IMR-90 (cell line): ENCODE results near the gene MBIP. TPM values are rescaled to one million over a fixed set of nuclear protein-coding genes. Genes with fewer than 3 reads are reported as not detected.

Source experiments
- ATAC-seq: fragments of 200-7000 bp; cut with Tn5 transposase; 2 replicates; pipeline ENCODE4 v1.9.1; 2020; ENCODE audit warnings: low read depth, mild to moderate bottlenecking, moderate library complexity
- BruUV-seq: library from RNA; stranded (reverse); fragments of 400-500 nt; replicated peaks from 2 replicates; lab custom pipeline; 2021; lab: Mats Ljungman, UMichigan
- CTCF ChIA-PET: fragments of 300-600 bp; formaldehyde crosslinking; extraction: SDS; loops from one replicate; lab custom pipeline; 2021; ENCODE audit warnings: antibody characterized with exemption; lab: Yijun Ruan, JAX
- POLR2A ChIA-PET: fragments of 300-600 bp; sonication (Branson Sonifier 250); formaldehyde crosslinking; loops from one replicate; lab custom pipeline; 2022; ENCODE audit warnings: antibody characterized with exemption; ENCODE audit not compliant: unreplicated experiment; lab: Charles Lee
- DNase-seq: peaks from one replicate; pipeline ENCODE4 v3.0.0; 2013
- H2AFZ ChIP-seq: replicated peaks from 2 replicates; pipeline ENCODE3; 2013; ENCODE audit warnings: low read length, mild to moderate bottlenecking; ENCODE audit not compliant: poor library complexity
- H2AK5ac ChIP-seq: 2 replicates; pipeline ENCODE4 v1.6.1; 2013; ENCODE audit warnings: low read depth, low read length, inconsistent platforms
- H2AK9ac ChIP-seq: replicated peaks from 2 replicates; pipeline ENCODE3; 2013; ENCODE audit warnings: mild to moderate bottlenecking, low read depth, low read length, moderate library complexity; ENCODE audit not compliant: poor library complexity
- H2BK120ac ChIP-seq: 2 replicates; pipeline ENCODE4 v1.6.1; 2013; ENCODE audit warnings: low read depth, low read length, inconsistent platforms
- H2BK15ac ChIP-seq: 3 replicates; pipeline ENCODE4 v1.6.1; 2013; ENCODE audit warnings: low read depth, low read length, inconsistent platforms
- H2BK20ac ChIP-seq: 2 replicates; pipeline ENCODE4 v1.6.1; 2013; ENCODE audit warnings: low read depth, mild to moderate bottlenecking, inconsistent platforms, low read length, moderate library complexity
- H2BK5ac ChIP-seq: 2 replicates; pipeline ENCODE4 v1.6.1; 2013; ENCODE audit warnings: mild to moderate bottlenecking, low read depth, low read length, inconsistent platforms; ENCODE audit not compliant: poor library complexity, severe bottlenecking
- H3K14ac ChIP-seq: replicated peaks from 2 replicates; pipeline ENCODE4 v1.6.1; 2013; ENCODE audit warnings: low read depth, low read length, inconsistent platforms
- H3K18ac ChIP-seq: 2 replicates; pipeline ENCODE4 v1.6.1; 2013; ENCODE audit warnings: low read depth, low read length, control low read depth
- H3K23ac ChIP-seq: 2 replicates; pipeline ENCODE4 v1.6.1; 2013; ENCODE audit warnings: low read depth, low read length, inconsistent platforms
- H3K27ac ChIP-seq: 2 replicates; pipeline ENCODE4 v1.5.1; 2013; ENCODE audit warnings: mild to moderate bottlenecking, control low read depth, low read length; ENCODE audit not compliant: insufficient read depth
- H3K27me3 ChIP-seq: 2 replicates; pipeline ENCODE4 v1.6.1; 2013; ENCODE audit warnings: low read length; ENCODE audit not compliant: control insufficient read depth, insufficient read depth
- H3K36me3 ChIP-seq: 2 replicates; pipeline ENCODE4 v1.6.1; 2013; ENCODE audit warnings: low read length, mixed read lengths; ENCODE audit not compliant: control insufficient read depth, insufficient read depth
- H3K4ac ChIP-seq: 2 replicates; pipeline ENCODE4 v1.6.1; 2013; ENCODE audit warnings: low read depth, low read length, inconsistent platforms
- H3K4me1 ChIP-seq: 2 replicates; pipeline ENCODE4 v1.6.1; 2013; ENCODE audit warnings: low read length, mixed read lengths; ENCODE audit not compliant: control insufficient read depth, insufficient read depth
- H3K4me2 ChIP-seq: 2 replicates; pipeline ENCODE4 v1.6.1; 2013; ENCODE audit warnings: low read depth, mild to moderate bottlenecking, control low read depth, low read length, moderate library complexity
- H3K4me3 ChIP-seq: 2 replicates; pipeline ENCODE4 v1.5.1; 2013; ENCODE audit warnings: low read depth, mild to moderate bottlenecking, control low read depth, low read length, moderate library complexity; ENCODE audit not compliant: insufficient read depth
- H3K56ac ChIP-seq: 2 replicates; pipeline ENCODE4 v1.6.1; 2013; ENCODE audit warnings: low read length, inconsistent platforms; ENCODE audit not compliant: insufficient read depth; ENCODE audit errors: extremely low read depth
- H3K79me1 ChIP-seq, 2 experiments: 2 replicates each; pipeline ENCODE4 v1.6.1; 2013; ENCODE audit warnings: low read length in 2 of 2, inconsistent platforms in 1 of 2, low read depth in 1 of 2
- H3K9ac ChIP-seq: 2 replicates; pipeline ENCODE4 v1.6.1; 2013; ENCODE audit warnings: low read depth, low read length, control low read depth
- H3K9me1 ChIP-seq: 2 replicates; pipeline ENCODE4 v1.6.1; 2013; ENCODE audit warnings: low read length, inconsistent platforms; ENCODE audit not compliant: insufficient read depth
- H3K9me3 ChIP-seq: 2 replicates; pipeline ENCODE4 v1.6.1; 2013; ENCODE audit warnings: low read length; ENCODE audit not compliant: control insufficient read depth, insufficient read depth
- H4K20me1 ChIP-seq: 2 replicates; pipeline ENCODE4 v1.6.1; 2013; ENCODE audit warnings: low read length, inconsistent platforms; ENCODE audit not compliant: insufficient read depth
- H4K5ac ChIP-seq: 2 replicates; pipeline ENCODE4 v1.6.1; 2013; ENCODE audit warnings: mild to moderate bottlenecking, low read depth, low read length, control low read depth
- H4K8ac ChIP-seq, 2 experiments: 2 replicates each; pipeline ENCODE4 v1.6.1; 2013; ENCODE audit warnings: low read depth in 2 of 2, low read length in 2 of 2, control low read depth in 1 of 2, inconsistent platforms in 1 of 2
- H4K91ac ChIP-seq: 2 replicates; pipeline ENCODE4 v1.6.1; 2013; ENCODE audit warnings: low read depth, low read length, inconsistent platforms; ENCODE audit not compliant: insufficient read depth
- BHLHE40 ChIP-seq: fragments of 150-350 bp; IDR thresholded peaks from 2 replicates; pipeline ENCODE4 v1.6.1; 2016; ENCODE audit warnings: mild to moderate bottlenecking, low read depth, low read length
- MAFK ChIP-seq: IDR thresholded peaks from 2 replicates; pipeline ENCODE4 v1.6.1; 2012; ENCODE audit warnings: low read depth, low read length, improper control_type of control experiment
- WGBS, 2 experiments: methylation state at CpG; one replicate each; pipeline versions ENCODE4 v1.1.5 to v1.1.7; 2013; ENCODE audit warnings: missing lambda C conversion rate in 2 of 2; ENCODE audit not compliant: insufficient read length in 1 of 2; ENCODE audit errors: extremely low coverage in 2 of 2; 5-methylcytosine and 5-hydroxymethylcytosine counted together
- dilution Hi-C: fragments of 300-500 bp; cut with HindIII; formaldehyde crosslinking; loops from one replicate; pipeline ENCODE4 v1.14.3; 2018; ENCODE audit warnings: low sequenced_read_pairs; ENCODE audit not compliant: unreplicated experiment
- in situ Hi-C: fragments of 300-500 bp; cut with MboI; formaldehyde crosslinking; loops from 3 replicates; pipeline ENCODE4 v1.14.3; 2019; ENCODE audit warnings: low sequenced_read_pairs, inconsistent platforms, mixed read lengths
- intact Hi-C: fragments of 100-400 bp; cut with micrococcal nuclease; formaldehyde crosslinking; loops from 2 replicates; pipeline ENCODE4 v1.10.0; 2022
- polyA plus RNA-seq, 3 experiments: library from polyadenylated mRNA; depleted of rRNA; stranded (reverse); fragments of >200 nt; gene quantifications; 2 replicates each; pipeline ENCODE4 v1.2.3, GENCODE V29; 2012; ENCODE audit warnings: low replicate concordance in 1 of 3
- total RNA-seq: library from RNA; depleted of rRNA; stranded (reverse); fragments of >200 nt; gene quantifications from 2 replicates; pipeline ENCODE4 v1.2.3, GENCODE V29; 2012

MBIP gene
- total and polyA plus RNA-seq, 2 of the 4 experiments (the other 2 are of a cell fraction) = 9.3 to 17.4 TPM

DNA sequence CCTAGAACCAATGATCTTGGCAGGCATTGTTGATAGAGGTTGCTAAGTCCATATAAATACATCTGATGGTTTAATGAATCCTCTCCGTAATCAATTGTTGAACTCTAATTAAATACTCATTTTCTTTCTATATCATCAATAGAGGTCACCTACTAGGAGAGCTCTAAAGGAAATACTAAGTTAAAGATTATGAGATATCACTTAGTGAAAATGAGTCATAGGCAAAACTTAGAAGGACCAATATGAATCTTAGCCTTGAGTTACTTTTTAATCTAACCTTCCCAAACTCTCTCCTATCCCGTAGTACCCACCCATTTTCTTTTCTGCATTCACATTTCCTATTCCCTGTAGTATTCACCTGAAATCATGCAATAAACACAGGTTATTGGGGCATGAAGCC is 50.2 kb downstream of the MBIP start:
- intact Hi-C loops = no loop called here
- no peak overlapping the region for H2BK20ac ChIP-seq
- H3K9me1 ChIP-seq = no peaks in the 10 kb centered on the region; the same call in 1 of the 2 replicates
- peaks cover 57% of the 10 kb centered on the region for H3K27me3 ChIP-seq
- H2AFZ ChIP-seq = no peak overlapping the region
- ChIA-PET CTCF (interaction anchor here (1.3 kb wide), 1 partner anchor 200 kb away, joined by 3 read pairs; no protein-coding TSS in a partner anchor), POLR2A (no interaction called here)
- H3K4me1 ChIP-seq = no peaks in the 10 kb centered on the region
- H3K14ac ChIP-seq = no peak overlapping the region
- WGBS, 2 experiments = no CpG with 5 or more reads among the region's 2 CpGs
- no peak overlapping the region for H4K8ac ChIP-seq
- H2BK120ac ChIP-seq = no peak overlapping the region
- BruUV-seq = no TSS peak
- ATAC-seq (no peak), DNase-seq (no peak)
- dilution Hi-C loops = no loop called here
- H2AK9ac ChIP-seq = no peak overlapping the region
- H3K79me1 ChIP-seq = no peaks in the 10 kb centered on the region
- no peak overlapping the region for H3K18ac ChIP-seq
- H3K4me3 ChIP-seq = no peak overlapping the region
- H3K27ac ChIP-seq = no peak overlapping the region
- peaks cover 4% of the 10 kb centered on the region; the same call in 1 of the 2 replicates for H3K9me3 ChIP-seq
- no peak overlapping the region for H3K4ac ChIP-seq
- H3K4me2 ChIP-seq = no peak overlapping the region
- H4K5ac ChIP-seq = no peak overlapping the region
- no peaks in the 10 kb centered on the region for H4K20me1 ChIP-seq
- H2BK15ac ChIP-seq = no peak overlapping the region
- H3K9ac ChIP-seq = no peak overlapping the region
- H3K56ac ChIP-seq = no peak overlapping the region
- H2AK5ac ChIP-seq = no peak overlapping the region
- no peaks in the 10 kb centered on the region for H3K36me3 ChIP-seq
- in situ Hi-C loops = no loop called here
- H4K91ac ChIP-seq = no peak overlapping the region
- TF ChIP-seq BHLHE40 = no peak
- TF ChIP-seq MAFK = no peak
- no peak overlapping the region for H3K23ac ChIP-seq
- no peak overlapping the region for H2BK5ac ChIP-seq
